Mesenteric fat pad (tissue), 1 donor: ENCODE measurements around the gene FBP1. TPM values are rescaled to one million over a fixed set of nuclear protein-coding genes. Genes with fewer than 3 reads are reported as not detected.
"Not testable (repeated sequence)": the region's sequence is repeated elsewhere in the genome, so short reads cannot be mapped to it uniquely, and the experiment has no call there.

Source experiments
- DNase-seq: peaks from one replicate; pipeline ENCODE4 v3.0.0-alpha.2; 2020; ENCODE audit warnings: low spot score
- total RNA-seq: library from RNA; stranded (reverse); fragmentation: NEBNext Ultra II Directional; extraction: Animal tissue kit (Norgen Biotek cat#: 25700); gene quantifications from one replicate; pipeline ENCODE4 v1.2.1, GENCODE V29; 2021
- donor health status: DM: yes; HTN: yes; CAD: no.

FBP1 gene
- total RNA-seq, 1 donor from 2014 or later: 14.5 TPM

DNA sequence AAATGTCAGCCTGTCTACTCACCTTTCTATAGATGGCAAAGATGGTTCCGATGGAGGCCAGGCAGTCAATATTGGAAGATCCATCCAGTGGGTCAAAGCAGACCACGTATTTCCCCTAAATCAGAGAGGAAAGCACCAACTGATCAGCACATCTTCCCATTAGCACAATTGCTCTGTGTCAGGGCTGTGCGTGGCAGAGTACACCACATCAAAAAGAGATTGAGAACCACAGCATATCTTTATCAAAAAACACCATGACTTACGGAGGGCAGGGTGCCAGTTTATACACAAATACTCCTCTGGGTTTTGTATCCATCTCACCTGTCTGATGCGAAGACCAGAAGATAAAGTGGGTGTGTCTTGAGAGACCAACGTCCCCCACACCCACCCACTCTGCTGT lies 54.8 kb downstream of the FBP1 start:
- no peak for DNase-seq

DNA sequence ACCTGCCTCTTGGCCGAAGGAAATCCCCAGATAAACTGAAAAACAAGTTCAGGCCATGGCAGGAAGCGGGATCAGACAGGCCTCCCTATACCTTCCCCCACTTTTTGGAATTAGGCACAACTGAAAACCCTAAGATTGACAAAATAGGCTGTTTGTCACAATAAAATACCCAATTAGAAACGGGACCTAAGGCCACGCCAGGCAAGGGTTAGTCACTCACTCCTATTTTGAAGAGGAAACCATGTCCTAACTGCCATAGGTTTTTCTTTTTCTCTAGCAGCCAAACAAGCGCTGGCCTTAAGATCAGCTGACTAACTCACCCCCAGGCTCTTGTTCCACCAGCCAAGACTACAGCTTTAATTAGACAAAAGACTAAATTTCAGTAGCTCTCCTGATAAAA lies 57.6 kb downstream of the FBP1 start:
- DNase-seq: no peak

- no peak for DNase-seq
Measured at GRCh38 chr9:94577571-94577970, 61.7 kb downstream of the FBP1 start.

DNA sequence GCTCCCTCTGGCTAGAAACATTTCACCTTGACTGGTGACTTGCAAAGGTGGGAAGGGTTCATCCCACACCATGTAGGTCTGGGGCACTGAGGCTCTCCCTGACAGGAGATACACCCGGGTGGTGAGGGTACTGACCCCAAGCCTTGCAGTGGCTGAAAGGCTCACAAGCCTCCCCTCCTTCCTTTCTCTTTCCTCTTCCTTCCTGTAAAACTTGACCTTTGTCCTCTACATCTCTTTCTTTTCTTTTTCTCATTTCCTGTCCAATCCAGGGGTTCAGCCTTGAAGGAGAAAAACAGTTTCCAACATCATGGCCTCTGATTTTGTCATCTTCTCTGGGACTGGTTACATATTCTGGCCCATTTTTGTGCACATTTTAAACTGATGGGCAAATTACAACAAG lies 62.3 kb downstream of the FBP1 start:
- DNase-seq: no peak

GRCh38 chr9:94576131-94576530 lies 63.2 kb downstream of the FBP1 start:
- DNase-seq: no peak

DNA sequence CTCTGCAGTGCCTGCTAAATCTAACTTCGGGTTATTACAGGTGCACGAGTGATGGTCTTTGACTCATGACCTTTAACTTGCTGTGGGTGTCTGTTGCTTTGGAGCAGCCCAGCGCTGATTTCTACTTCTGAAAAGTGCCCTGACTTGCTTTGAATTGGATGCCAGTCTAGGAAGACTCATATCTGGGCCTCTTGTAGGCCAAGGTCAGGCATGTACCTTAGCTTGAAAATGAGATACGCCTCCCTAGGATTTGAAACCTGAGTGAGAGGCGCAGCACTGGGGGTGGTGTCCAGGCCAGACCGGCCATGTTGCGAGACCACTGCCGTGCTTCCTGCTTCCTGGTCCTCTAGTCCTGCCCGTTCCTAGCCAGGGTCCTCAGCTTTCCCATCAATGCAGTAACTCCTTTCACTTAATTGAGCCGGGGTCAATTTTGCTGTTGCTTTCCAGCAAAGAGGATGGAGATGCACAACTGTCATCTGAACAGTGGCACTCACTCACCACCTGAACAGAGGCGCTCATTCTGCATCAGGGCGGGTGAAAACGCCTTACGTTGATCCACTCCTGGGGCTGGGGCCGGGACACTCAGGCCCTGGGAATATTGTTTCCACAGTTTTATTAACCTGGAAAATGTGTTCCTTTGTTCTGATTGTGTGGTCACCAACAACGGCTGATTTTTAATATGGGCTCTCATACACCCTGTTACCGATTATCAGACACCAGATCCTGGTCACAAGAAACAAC lies 70.2 kb downstream of the FBP1 start:
- DNase-seq: no peak

DNA sequence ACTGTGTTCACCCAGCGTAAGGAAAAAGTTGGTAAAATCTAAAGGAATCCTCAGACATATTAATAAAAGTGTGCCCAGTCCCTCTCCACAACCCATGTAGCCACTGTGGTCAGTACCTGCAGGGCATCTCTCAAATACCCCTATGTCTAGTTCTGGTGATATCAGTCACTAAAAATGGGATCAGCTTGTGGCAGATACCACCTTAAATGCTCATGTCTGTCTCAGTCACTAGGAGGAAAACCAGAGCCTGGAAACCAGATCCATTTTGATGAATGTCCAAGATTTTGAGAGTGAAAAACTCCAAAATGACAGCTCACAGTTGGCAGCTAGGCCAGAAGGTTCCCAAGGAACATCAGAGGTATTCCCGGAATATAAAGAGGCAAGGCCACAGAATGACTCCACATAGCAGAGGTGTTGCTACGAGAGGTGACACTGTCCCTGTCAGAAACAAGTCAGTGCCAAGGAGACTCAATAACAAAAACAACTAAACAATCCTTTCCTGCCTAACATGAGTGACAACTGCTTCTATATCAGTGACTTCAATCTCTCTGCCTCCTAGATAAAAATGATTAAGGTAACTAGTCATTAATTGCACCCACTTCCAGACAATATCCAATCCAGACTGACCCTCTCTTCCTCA lies 70.9 kb downstream of the FBP1 start:
- no peak for DNase-seq

DNA sequence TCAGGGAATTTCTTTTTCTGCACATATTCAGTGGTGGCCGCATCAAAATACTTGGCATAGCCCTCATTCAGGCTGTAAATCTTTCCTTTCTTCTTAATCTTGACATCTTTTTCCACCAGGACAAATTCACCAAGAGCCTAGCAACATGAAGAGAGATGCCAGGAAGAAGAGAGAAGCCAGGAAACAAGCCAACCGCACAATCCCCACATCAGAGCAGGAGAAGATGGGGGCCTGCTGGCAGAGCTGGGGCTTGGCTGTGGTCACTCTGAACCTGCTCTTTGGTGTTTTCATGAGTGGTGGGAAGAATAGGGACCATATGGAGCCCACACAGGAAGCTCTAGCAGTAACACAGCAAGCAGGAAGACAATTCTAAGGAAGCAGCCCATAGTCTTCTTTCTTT lies 72.0 kb downstream of the FBP1 start:
- DNase-seq: no peak

DNA sequence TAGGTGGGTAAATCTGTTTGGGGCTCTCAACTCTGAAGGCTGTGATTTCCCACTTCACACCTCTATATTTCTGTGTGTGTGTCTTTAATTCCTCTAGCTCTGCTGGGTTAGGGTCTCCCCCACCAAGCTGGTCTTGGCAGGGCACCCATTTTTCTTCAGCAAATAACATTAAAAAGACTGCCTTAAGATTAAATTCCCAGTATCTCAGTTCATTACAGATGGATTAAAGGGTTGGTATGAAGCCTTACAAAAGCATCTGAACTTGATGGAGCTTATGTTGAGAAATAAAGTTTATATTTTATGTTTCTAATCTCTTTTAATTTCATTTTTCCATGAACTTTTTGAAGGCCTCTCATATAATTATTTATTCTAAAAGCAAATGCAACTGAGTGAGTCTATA lies 72.8 kb downstream of the FBP1 start:
- DNase-seq: no peak

DNA sequence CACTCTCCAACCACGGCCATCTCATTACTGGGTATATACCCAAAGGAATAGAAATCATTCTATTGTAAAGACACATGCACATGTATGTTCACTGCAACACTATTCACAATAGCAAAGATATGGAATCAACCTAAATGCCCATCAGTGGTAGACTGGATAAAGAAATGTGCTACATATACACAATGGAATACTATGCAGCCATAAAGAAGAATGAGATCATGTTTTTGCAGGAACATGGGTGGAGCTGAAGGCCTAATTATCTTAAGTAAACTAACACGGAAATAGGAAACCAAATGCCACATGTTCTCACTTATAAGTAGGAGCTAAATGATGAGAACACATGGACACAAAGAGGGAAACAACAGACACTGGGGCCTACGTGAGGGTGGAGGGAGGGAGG lies 75.0 kb downstream of the FBP1 start:
- DNase-seq: not testable (repeated sequence)

- no peak for DNase-seq
Measured at GRCh38 chr9:94563548-94563947, 75.8 kb downstream of the FBP1 start.

DNA sequence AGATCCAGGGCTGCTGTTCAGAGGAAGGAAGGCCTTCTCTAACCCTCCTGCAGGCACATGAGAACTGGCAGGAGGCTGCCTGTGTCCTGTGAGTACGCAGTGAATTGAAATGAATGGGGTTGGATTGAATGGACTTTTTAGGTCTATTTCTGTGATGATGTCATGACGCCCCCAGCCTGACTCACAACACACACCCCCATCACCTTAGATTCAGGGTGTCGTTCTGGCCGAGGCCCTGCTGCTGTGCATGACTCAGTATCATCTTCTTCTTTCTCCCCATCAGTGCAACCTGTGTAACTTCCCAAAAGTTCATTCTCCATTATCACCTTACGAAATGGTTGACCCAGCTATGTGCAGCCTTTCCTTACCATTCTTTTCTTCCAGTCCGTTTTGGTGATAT lies 79.1 kb downstream of the FBP1 start:
- no peak for DNase-seq

DNA sequence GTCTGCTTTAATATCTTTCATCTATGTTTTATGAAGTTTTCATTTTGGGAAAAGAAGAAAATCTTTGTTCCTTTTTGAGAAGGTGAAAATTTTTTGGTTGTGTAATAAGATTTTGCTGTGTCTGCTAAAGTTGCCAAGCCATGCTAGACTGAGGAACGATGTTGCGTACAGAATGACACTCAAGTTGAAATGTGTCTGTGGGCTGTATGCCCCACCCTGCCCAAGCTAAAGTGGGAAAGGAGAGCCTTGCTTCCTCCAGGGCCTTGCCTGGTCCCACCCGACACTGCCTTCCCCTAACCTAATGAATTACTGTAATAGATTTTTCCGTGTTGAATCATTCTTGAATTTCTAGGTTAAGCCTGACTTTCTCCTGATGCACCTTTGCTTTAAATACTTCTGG lies 81.9 kb downstream of the FBP1 start:
- no peak for DNase-seq

DNA sequence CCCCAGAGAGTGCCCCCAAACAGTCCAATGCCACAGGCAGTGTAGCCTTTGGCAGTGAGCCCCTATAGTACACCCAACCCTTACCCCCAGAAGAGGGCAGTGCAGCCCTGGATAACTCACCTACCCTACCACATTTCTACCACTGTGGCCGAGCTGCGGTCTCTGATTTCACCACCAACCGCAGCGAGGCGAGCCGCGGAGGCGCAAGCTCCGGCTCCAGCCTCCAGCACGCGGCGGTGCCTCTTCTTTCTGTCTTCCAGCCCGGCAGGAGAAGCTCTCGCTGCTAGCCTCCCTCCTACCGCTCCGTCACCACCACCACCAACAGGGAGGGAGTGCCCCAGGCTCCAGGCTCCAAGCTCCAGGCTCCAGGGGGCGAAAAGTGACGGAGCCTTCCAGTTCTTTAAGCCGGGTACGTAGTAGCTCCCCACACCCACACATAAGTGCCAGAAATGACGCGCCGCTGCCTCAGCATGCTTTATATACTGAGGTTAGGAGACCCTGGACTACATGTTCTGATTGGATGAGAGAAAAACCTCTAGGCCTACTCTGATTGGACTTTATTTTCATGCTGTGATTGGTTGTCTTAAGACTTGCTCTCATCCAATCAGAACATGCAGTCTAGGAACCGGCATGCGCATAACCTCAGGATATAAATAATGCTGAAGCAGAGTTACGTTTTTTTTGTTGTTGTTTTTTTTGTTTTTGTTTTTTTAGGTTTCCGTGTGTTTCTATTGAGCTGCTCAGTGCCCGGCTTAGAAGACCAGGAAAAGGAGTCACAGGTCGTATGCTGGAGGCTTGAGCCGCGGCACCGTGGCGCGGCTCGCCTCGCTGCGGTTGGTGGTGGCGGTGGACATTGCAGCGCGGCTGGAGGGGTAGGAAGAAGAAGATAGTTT lies 84.6 kb downstream of the FBP1 start, which contains the start of gene PCAT7:
PCAT7 (plus strand) TSS at position 645 of the 893 bp plus-strand sequence.
- no peak for DNase-seq

DNA sequence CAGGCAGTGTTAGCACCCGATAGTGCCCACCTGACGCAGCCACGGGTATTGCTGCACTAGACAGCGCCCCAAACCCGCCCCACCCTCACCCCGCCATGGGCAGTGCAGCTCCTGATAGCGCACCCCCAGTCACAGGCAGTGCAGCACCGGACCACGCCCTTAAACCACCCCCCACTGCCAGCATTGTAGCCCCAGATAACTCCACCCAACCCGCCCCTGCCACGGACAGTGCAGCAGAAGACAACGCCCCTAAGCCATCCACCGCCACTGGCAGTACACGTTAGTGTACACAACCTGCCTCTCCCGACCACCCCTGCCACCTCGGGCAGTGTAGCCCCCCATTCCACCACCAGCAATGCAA lies 85.3 kb downstream of the FBP1 start:
- DNase-seq: no peak

Other genes starting within 250 kb of the FBP1 start
- not detected for gene PCAT7, start 84.4 kb downstream of the FBP1 start, total RNA-seq
- not detected for gene FBP2, start 45.7 kb downstream of the FBP1 start, total RNA-seq
- 28.7 TPM for gene AOPEP, start 87.2 kb upstream of the FBP1 start, total RNA-seq